ENCODE measurements around the gene FSD1. TPM values are rescaled to one million over a fixed set of nuclear protein-coding genes. Genes with fewer than 3 reads are reported as not detected.

The FSD1 gene
- total RNA-seq, 4 donors from 2014 or later, result not detected

DNA sequence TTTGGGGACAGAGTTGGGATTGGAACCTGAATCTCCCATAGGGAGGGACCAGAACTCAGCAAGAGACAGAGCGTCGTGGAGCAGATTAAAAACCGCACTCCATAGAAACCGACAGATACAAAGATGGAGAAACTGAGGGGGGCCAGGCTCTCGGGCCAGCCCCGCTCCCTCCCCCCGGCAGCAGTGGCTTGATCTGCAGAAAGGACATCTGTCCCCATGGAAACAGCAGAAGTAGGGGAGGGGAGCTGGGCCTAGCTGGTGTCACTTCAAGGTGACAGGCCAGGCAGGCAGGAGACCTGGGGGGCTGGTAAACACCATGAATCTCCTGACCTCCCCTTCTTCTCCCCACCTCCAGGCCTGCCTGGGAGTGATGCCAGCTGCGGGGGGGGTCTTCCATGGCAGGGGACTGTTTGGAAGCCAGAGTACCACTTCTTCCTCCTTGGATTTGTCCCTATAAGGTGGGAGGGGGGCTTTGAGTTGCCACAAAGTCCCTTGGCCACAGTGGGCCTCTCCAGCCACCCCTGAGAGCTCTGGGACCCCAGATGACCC, 13.1 kb upstream of the FSD1 start:
- H3K4me3 ChIP-seq, result no peak overlapping the region
- TF ChIP-seq EP300 (IDR thresholded peaks at IDR 0.05), result no peak
- TF ChIP-seq POLR2A (IDR thresholded peaks at IDR 0.05), result no peak
- TF ChIP-seq, protein P1, sequence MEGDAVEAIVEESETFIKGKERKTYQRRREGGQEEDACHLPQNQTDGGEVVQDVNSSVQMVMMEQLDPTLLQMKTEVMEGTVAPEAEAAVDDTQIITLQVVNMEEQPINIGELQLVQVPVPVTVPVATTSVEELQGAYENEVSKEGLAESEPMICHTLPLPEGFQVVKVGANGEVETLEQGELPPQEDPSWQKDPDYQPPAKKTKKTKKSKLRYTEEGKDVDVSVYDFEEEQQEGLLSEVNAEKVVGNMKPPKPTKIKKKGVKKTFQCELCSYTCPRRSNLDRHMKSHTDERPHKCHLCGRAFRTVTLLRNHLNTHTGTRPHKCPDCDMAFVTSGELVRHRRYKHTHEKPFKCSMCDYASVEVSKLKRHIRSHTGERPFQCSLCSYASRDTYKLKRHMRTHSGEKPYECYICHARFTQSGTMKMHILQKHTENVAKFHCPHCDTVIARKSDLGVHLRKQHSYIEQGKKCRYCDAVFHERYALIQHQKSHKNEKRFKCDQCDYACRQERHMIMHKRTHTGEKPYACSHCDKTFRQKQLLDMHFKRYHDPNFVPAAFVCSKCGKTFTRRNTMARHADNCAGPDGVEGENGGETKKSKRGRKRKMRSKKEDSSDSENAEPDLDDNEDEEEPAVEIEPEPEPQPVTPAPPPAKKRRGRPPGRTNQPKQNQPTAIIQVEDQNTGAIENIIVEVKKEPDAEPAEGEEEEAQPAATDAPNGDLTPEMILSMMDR (IDR thresholded peaks at IDR 0.05), result no peak
- no peak for TF ChIP-seq POLR2AphosphoS5 (IDR thresholded peaks at IDR 0.05)
- H3K27ac ChIP-seq, result no peak overlapping the region
- no peaks in the 10 kb centered on the region for H3K36me3 ChIP-seq
- H3K9me3 ChIP-seq, result no peaks in the 10 kb centered on the region
- H3K27me3 ChIP-seq, result peaks cover 30% of the 10 kb centered on the region
- 87% methylated on average over 4 of the region's 8 CpGs for WGBS
- no peak for DNase-seq (ENCODE audit: low spot score in 2 of 2)
- peaks cover 1% of the 10 kb centered on the region for H3K4me1 ChIP-seq

DNA sequence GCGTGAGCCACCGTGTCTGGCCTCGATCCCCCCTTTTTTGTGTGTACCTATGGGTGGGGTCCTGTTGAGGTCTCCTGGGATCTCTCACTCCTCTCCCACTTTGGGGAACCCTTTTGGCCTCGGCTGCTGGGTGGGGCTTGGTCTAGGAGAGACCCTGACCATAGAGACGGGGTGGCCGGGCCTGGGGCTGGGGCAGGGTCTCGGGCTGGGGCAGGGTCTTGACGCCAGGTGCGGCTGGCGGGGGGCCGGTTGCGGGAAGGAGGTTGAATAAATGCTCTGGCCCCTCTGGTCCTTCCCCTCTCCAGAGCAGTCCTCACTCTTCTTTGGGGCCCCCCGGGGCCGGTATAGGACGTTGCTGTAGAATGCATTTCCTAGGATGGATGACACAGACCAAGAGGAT, 11.9 kb upstream of the FSD1 start:
- 67% methylated on average over 6 of the region's 15 CpGs for WGBS
- DNase-seq (ENCODE audit: low spot score in 2 of 2), result no peak
- H3K36me3 ChIP-seq, result no peaks in the 10 kb centered on the region
- H3K27ac ChIP-seq, result no peak overlapping the region
- H3K4me1 ChIP-seq, result peaks cover 5% of the 10 kb centered on the region
- H3K9me3 ChIP-seq, result no peaks in the 10 kb centered on the region
- TF ChIP-seq POLR2AphosphoS5 (IDR thresholded peaks at IDR 0.05), result no peak
- no peak for TF ChIP-seq POLR2A (IDR thresholded peaks at IDR 0.05)
- no peak for TF ChIP-seq EP300 (IDR thresholded peaks at IDR 0.05)
- TF ChIP-seq, protein P1 (IDR thresholded peaks at IDR 0.05), result no peak
- peaks cover 28% of the 10 kb centered on the region for H3K27me3 ChIP-seq
- H3K4me3 ChIP-seq, result no peak overlapping the region

DNA sequence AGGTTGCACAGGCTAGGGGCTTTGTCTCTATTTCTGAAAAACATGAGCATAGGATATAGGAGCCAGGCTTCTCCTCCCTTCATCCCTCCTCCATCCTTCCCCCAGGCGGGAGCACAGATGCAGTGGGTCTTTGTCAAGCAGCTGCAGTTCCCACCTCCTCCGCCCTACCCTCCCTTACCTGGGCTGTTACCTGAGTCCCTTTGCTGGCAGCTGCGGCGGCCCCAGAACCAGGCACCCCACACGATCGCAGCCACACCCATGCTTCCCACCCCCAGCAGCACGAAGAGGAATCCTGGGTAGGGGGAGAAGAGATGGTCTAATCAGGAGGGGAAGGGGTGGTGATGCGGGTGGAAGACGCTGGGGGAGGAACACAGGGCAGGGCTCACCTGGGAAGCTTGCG, 10.0 kb upstream of the FSD1 start:
- no peaks in the 10 kb centered on the region for H3K9me3 ChIP-seq
- no peak overlapping the region for H3K27ac ChIP-seq
- no peaks in the 10 kb centered on the region for H3K36me3 ChIP-seq
- TF ChIP-seq, protein P1 (IDR thresholded peaks at IDR 0.05), result no peak
- TF ChIP-seq EP300 (IDR thresholded peaks at IDR 0.05), result no peak
- no peak for TF ChIP-seq POLR2AphosphoS5 (IDR thresholded peaks at IDR 0.05)
- TF ChIP-seq POLR2A (IDR thresholded peaks at IDR 0.05), result no peak
- 41% methylated on average over 10 of the region's 10 CpGs for WGBS
- no peak overlapping the region for H3K4me3 ChIP-seq
- H3K4me1 ChIP-seq, result peaks cover 5% of the 10 kb centered on the region
- DNase-seq (ENCODE audit: low spot score in 2 of 2), result no peak
- H3K27me3 ChIP-seq, result peaks cover 23% of the 10 kb centered on the region

DNA sequence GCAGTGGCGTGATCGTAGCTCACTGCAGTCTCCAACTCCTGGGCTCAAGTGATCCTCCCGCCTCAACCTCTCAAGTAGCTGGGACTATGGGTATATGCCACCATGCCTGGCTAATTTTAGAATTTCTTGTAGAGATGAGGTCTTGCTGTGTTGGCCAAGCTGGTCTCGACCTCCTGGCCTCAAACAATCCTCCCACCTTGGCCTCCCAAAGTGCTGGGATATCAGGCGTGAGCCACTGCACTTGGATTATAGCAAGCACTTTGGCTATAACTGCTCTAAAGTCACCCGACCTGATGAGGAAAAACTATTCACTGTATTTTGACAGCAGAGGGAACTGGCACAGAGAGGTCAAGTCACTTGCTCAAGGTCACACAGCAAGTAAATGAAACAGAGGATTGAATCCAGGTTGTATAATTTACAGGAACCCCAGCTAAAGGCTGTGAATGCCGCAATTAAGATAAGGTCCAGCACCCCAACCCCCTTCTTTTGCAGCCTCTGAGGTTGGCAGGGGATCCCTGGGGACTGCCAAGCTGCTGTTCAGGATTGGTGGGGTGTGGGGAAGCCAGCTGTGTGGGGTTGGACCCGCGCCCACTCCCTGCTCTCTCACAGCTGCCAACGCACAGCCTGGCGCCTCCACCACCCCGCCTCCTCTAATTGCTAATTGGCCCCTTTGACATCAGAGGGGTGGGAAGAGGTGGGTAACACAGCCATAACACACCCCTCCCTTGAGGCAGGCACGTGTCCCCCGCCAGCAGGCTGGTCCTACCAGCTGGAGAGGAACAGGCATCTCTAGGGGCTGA, 8.2 kb upstream of the FSD1 start:
- 51% methylated on average over 12 of the region's 14 CpGs for WGBS
- H3K27ac ChIP-seq, result no peak overlapping the region
- no peaks in the 10 kb centered on the region for H3K9me3 ChIP-seq
- H3K27me3 ChIP-seq, result peaks cover 18% of the 10 kb centered on the region
- H3K4me3 ChIP-seq, result no peak overlapping the region
- TF ChIP-seq EP300 (IDR thresholded peaks at IDR 0.05) (no peak), POLR2AphosphoS5 (IDR thresholded peaks at IDR 0.05) (no peak), POLR2A (IDR thresholded peaks at IDR 0.05) (no peak)
- TF ChIP-seq, protein P1 (IDR thresholded peaks at IDR 0.05), result no peak
- DNase-seq (ENCODE audit: low spot score in 2 of 2), result no peak
- peaks cover 5% of the 10 kb centered on the region for H3K4me1 ChIP-seq
- H3K36me3 ChIP-seq, result no peaks in the 10 kb centered on the region
